Type B pancreatic cell (in vitro differentiated cells): ENCODE data around the gene INCENP. TPM values are rescaled to one million over a fixed set of nuclear protein-coding genes. Genes with fewer than 3 reads are reported as not detected.

Experiments used
- DNase-seq: peaks from one replicate; pipeline ENCODE4 v3.0.0; 2021; ENCODE audit warnings: mixed read lengths; ENCODE audit not compliant: unreplicated experiment; ENCODE audit errors: extremely low spot score
- H3K27ac Mint-ChIP-seq: 2 replicates; pipeline ENCODE4 v1.8.0; 2021; ENCODE audit warnings: mild to moderate bottlenecking, mixed read lengths
- H3K27me3 Mint-ChIP-seq: 2 replicates; pipeline ENCODE4 v1.8.0; 2021; ENCODE audit warnings: mixed read lengths
- H3K36me3 Mint-ChIP-seq: 2 replicates; pipeline ENCODE4 v1.8.0; 2021; ENCODE audit warnings: mixed read lengths
- H3K4me1 Mint-ChIP-seq: one replicate; pipeline ENCODE4 v1.8.0; 2021; ENCODE audit warnings: mixed read lengths; ENCODE audit not compliant: unreplicated experiment
- H3K4me3 Mint-ChIP-seq: 2 replicates; pipeline ENCODE4 v1.8.0; 2021; ENCODE audit warnings: mild to moderate bottlenecking, mixed read lengths
- H3K9me3 Mint-ChIP-seq: 2 replicates; pipeline ENCODE4 v1.8.0; 2021; ENCODE audit warnings: mixed read lengths
- total RNA-seq: library from RNA; stranded (reverse); gene quantifications from 2 replicates; pipeline ENCODE4 v1.2.1, GENCODE V29; 2021; ENCODE audit warnings: low replicate concordance
- TF ChIP-seq, protein P1 (sequence below): fragments of 200-600 bp; sonication (generic); conservative IDR thresholded peaks from 2 replicates; pipeline ENCODE4 v1.5.0; 2021; ENCODE audit warnings: antibody characterized with exemption, mild to moderate bottlenecking

INCENP gene
- total RNA-seq, 1 donor from 2014 or later, result 96.7 TPM

DNA sequence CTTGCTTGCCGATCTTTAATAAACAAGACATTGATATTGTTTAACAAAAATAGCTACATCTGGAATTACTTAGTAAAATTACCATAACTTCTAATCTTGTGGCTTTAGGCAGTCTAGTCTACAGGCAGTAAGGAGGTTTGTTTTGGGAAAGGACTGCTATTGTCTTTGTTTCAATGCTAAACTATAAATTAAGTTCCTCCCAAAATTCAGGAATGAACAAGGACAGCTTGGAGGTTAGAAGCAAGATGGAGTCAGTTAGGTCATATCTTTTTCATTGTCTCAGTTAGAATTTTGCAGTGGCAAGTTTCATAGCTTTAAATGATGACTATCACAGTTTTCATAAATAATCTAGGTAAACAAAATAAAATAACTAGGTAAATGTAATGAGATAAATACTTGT lies 36.1 kb upstream of the INCENP start:
- H3K4me1 Mint-ChIP-seq, result no peaks in the 10 kb centered on the region
- no peaks in the 10 kb centered on the region for H3K27me3 Mint-ChIP-seq
- TF ChIP-seq, protein P1, sequence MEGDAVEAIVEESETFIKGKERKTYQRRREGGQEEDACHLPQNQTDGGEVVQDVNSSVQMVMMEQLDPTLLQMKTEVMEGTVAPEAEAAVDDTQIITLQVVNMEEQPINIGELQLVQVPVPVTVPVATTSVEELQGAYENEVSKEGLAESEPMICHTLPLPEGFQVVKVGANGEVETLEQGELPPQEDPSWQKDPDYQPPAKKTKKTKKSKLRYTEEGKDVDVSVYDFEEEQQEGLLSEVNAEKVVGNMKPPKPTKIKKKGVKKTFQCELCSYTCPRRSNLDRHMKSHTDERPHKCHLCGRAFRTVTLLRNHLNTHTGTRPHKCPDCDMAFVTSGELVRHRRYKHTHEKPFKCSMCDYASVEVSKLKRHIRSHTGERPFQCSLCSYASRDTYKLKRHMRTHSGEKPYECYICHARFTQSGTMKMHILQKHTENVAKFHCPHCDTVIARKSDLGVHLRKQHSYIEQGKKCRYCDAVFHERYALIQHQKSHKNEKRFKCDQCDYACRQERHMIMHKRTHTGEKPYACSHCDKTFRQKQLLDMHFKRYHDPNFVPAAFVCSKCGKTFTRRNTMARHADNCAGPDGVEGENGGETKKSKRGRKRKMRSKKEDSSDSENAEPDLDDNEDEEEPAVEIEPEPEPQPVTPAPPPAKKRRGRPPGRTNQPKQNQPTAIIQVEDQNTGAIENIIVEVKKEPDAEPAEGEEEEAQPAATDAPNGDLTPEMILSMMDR, result no peak
- no peaks in the 10 kb centered on the region for H3K9me3 Mint-ChIP-seq
- no peak overlapping the region for H3K27ac Mint-ChIP-seq
- no peak for DNase-seq
- H3K4me3 Mint-ChIP-seq, result no peak overlapping the region
- no peaks in the 10 kb centered on the region for H3K36me3 Mint-ChIP-seq

DNA sequence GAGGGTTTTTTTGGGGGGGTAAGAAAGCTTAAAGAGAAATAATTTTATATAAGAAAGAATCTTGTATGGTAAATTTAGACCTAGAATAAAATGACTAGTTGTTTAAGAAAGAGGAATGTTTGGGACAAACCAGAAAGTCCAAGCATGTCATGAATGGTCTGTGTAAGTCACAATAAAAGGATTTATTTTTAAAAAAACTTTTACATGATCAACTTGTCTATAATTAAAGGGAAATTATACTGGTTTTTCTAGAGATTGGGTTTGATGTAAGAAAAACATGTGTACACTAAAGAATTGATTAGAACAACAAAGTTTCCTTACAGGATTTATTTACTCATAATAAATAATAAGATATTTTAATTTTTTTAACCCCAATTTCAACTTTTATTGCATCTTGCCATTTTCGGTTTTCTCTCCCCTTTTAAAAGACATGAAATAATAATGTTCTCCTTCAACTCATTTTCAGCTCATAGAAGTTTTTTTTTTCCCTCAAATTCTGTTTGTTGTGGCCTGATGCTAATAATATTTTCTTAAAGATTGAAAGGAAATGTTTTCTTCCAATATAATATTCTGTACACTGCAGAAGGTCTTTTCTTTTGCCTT lies 35.4 kb upstream of the INCENP start:
- no peaks in the 10 kb centered on the region for H3K27me3 Mint-ChIP-seq
- no peak overlapping the region for H3K27ac Mint-ChIP-seq
- TF ChIP-seq, protein P1, result no peak
- no peak for DNase-seq
- H3K9me3 Mint-ChIP-seq, result no peaks in the 10 kb centered on the region
- no peak overlapping the region for H3K4me3 Mint-ChIP-seq
- no peaks in the 10 kb centered on the region for H3K4me1 Mint-ChIP-seq
- H3K36me3 Mint-ChIP-seq, result no peaks in the 10 kb centered on the region

DNA sequence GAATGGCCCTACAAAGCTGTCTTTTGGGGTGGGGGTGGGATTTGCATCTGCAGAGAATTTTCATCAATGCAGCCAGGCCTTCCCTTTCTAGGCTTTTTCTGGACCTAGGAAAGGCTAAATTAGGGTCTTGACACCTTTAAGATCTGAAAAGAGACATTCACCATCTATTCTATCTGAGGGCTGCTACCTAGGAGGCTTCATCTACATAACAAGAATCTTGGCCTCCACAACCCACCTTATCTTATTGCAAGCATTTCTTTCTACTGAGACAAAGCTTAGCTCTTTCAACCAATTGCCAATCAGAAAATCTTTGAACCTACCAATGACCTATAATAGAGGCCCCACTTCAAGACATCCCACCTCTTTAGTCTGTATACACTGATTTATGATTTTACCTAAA lies 20.7 kb upstream of the INCENP start:
- no peaks in the 10 kb centered on the region for H3K9me3 Mint-ChIP-seq
- TF ChIP-seq, protein P1, result no peak

DNA sequence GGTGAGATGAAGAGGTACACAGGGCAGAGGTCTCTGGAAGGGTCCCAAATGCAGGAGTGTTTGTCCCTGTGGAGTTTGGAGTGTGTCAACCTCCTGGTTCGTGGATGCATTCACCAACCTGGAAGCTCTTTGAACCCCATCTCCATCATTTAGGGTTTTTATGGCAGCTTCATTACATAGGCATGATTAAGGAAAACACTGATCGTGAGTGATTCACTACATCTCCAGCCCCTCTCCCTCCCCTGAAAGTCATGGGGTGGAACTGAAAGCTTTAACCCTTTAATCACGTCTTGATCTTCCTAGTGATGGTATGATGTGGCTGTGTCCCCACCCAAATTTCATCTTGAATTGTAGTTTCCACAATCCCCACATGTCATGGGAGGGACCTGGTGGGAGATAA lies 19.8 kb upstream of the INCENP start:
- Mint-ChIP-seq H3K4me1 (no peaks in the 10 kb centered on the region), H3K27me3 (no peaks in the 10 kb centered on the region), H3K36me3 (no peaks in the 10 kb centered on the region), H3K27ac (no peak overlapping the region), H3K9me3 (no peaks in the 10 kb centered on the region), H3K4me3 (no peak overlapping the region)
- TF ChIP-seq, protein P1, result no peak
- no peak for DNase-seq

More for the DNA sequence above, 20.7 kb upstream of the INCENP start:
- DNase-seq, result no peak
- Mint-ChIP-seq H3K27ac (no peak overlapping the region), H3K4me1 (no peaks in the 10 kb centered on the region), H3K4me3 (no peak overlapping the region), H3K27me3 (no peaks in the 10 kb centered on the region), H3K36me3 (no peaks in the 10 kb centered on the region)

DNA sequence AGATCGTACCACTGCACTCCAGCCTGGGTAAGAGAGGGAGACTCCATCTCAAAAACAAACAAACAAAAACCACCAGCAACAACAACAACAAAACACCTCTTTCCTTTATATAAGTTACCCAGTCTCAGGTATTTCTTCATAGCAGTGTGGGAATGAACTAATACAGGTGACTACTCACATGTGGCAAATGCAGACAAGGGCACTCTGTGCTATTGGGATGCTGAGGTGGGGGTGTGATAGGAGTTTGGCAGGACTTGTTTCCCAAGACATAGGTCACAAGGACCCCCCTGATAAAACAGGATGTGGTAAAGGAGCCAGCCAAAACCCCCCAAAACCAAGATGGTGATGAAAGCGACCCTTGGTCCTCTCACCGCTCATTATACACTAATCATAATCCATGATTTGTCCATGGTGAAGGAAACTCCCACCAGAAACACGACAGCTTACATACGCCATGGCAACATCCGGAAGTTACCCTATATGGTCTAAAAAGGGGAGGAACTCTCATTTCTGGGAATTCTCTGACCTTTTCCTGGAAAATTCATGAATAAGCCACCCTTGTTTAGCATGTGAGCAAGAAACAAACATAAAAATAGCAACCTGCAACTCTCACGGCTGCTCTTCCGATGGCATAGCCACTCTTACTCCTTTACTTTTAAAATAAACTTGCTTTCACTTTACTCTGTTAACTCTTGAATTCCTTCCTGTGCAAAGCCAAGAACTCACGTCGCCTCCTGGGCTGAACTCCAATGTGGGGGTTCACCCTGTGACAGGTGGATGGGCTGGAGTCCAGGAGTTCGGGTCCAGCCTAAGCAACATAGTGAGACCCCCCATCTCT lies 18.8 kb upstream of the INCENP start:
- TF ChIP-seq, protein P1, result no peak
- H3K4me3 Mint-ChIP-seq, result no peak overlapping the region
- H3K27me3 Mint-ChIP-seq, result no peaks in the 10 kb centered on the region
- no peak for DNase-seq
- no peaks in the 10 kb centered on the region for H3K4me1 Mint-ChIP-seq
- no peaks in the 10 kb centered on the region for H3K36me3 Mint-ChIP-seq
- H3K27ac Mint-ChIP-seq, result no peak overlapping the region
- H3K9me3 Mint-ChIP-seq, result no peaks in the 10 kb centered on the region
